Psoas muscle (tissue), 8 donors: ENCODE results near the gene RBM14. TPM values are rescaled to one million over a fixed set of nuclear protein-coding genes. Genes with fewer than 3 reads are reported as not detected.

Source experiments
- ATAC-seq, 4 donors: fragments of 200-7000 bp; cut with Tn5 transposase; one replicate each; pipeline ENCODE4 v1.9.1; 2020; ENCODE audit warnings: moderate library complexity in 3 of 4, mild to moderate bottlenecking in 2 of 4
- DNase-seq, 2 donors: peaks; one replicate each; pipeline ENCODE4 v3.0.0-alpha.2; 2020
- H3K27ac ChIP-seq: fragments of 200-600 bp; one replicate; pipeline ENCODE4 v1.8.0; 2022
- H3K27me3 ChIP-seq, 3 donors: fragments of 200-600 bp in 1 of 3; one replicate each; pipeline versions ENCODE4 v1.6.1 to v1.8.0; 2013 to 2022; ENCODE audit warnings: low read length in 2 of 3, mild to moderate bottlenecking in 2 of 3, moderate library complexity in 1 of 3; ENCODE audit not compliant: insufficient read depth in 3 of 3
- H3K36me3 ChIP-seq, 2 donors: fragments of 200-600 bp in 1 of 2; one replicate each; pipeline versions ENCODE4 v1.6.1 to v1.8.0; 2013 to 2022; ENCODE audit warnings: low read depth in 1 of 2, mild to moderate bottlenecking in 1 of 2, moderate library complexity in 1 of 2; ENCODE audit not compliant: insufficient read depth in 1 of 2
- H3K4me1 ChIP-seq: fragments of 200-600 bp; one replicate; pipeline ENCODE4 v1.8.0; 2022
- H3K4me3 ChIP-seq: fragments of 200-600 bp; one replicate; pipeline ENCODE4 v1.8.0; 2022; ENCODE audit warnings: mild to moderate bottlenecking
- H3K9me3 ChIP-seq: fragments of 200-600 bp; one replicate; pipeline ENCODE4 v1.8.0; 2022
- WGBS, 3 donors: extraction: QIAGEN DNeasy Blood & Tissue Kit; methylation state at CpG; one replicate each; pipeline versions ENCODE4 v1.1.6 to v1.1.7; 2013; 5-methylcytosine and 5-hydroxymethylcytosine counted together
- intact Hi-C, 2 donors: fragments of 100-400 bp; cut with DNase I; formaldehyde crosslinking; loops; one replicate each; pipeline versions ENCODE4 v1.11.0 to v1.14.2; 2022
- polyA plus RNA-seq, 3 donors: library from polyadenylated mRNA; stranded (reverse); fragments of 200-250 nt; gene quantifications; one replicate each; pipeline ENCODE4 v1.2.3, GENCODE V29; 2013
- total RNA-seq, 4 donors: library from RNA; stranded (reverse); fragmentation: NEBNext Ultra II Directional in 2 of 4; extraction: Animal tissue kit (Norgen Biotek cat#: 25700) in 2 of 4; gene quantifications; one replicate each; pipeline versions ENCODE4 v1.2.1 to v1.2.4, GENCODE V29; 2021 to 2023
- TF ChIP-seq, protein P1 (sequence below): fragments of 200-600 bp; IDR thresholded peaks from one replicate; pipeline ENCODE4 v1.8.0; 2022; ENCODE audit warnings: antibody characterized with exemption
- donor health status: healthy with polysubstance abuse.
- donor health status: DM: no; HTN: no; CAD: no; lungs with moderate emphysema.
- donor health status: Bipolar disorder and iron deficiency.
- donor health status: healthy.
- donor health status: DM: yes; HTN: yes; CAD: no.
- donor health status: DM: no; HTN: no; CAD: no.
- donor health status: DM: no; HTN: no; CAD: no.
- donor health status: DM: yes; HTN: yes; CAD: no.

RBM14 gene
- total and polyA plus RNA-seq, 7 donors, result 15.0 to 39.3 (median 22.6) TPM

DNA sequence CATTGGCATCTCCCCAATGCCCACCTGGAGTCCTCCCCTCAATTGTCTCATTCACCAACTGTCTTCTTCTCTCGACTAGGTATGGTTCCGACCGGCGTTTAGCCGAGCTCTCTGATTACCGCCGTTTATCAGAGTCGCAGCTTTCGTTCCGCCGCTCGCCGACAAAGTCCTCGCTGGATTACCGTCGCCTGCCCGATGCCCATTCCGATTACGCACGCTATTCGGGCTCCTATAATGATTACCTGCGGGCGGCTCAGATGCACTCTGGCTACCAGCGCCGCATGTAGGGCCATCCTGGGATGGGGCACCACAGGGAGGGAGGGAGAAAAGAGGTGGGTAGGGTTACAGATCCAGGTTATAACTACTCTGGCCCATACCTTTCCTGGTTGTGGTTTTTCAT is 10.0 kb downstream of the RBM14 start:
- Histone ChIP-seq H3K27me3 (no peaks in the 10 kb centered on the region), H3K9me3 (no peaks in the 10 kb centered on the region), H3K4me3 (no peak overlapping the region), H3K4me1 (peaks cover 22% of the 10 kb centered on the region), H3K27ac (no peak overlapping the region), H3K36me3 (peaks cover 8 to 90% of the 10 kb centered on the region in 2 donors)
- intact Hi-C loops, result no loop called here
- 95 to 96% (median 96%) methylated on average over 25 of the region's 25 CpGs for WGBS, 3 donors
- DNase-seq (no peak), ATAC-seq (no peak)
- TF ChIP-seq, protein P1, sequence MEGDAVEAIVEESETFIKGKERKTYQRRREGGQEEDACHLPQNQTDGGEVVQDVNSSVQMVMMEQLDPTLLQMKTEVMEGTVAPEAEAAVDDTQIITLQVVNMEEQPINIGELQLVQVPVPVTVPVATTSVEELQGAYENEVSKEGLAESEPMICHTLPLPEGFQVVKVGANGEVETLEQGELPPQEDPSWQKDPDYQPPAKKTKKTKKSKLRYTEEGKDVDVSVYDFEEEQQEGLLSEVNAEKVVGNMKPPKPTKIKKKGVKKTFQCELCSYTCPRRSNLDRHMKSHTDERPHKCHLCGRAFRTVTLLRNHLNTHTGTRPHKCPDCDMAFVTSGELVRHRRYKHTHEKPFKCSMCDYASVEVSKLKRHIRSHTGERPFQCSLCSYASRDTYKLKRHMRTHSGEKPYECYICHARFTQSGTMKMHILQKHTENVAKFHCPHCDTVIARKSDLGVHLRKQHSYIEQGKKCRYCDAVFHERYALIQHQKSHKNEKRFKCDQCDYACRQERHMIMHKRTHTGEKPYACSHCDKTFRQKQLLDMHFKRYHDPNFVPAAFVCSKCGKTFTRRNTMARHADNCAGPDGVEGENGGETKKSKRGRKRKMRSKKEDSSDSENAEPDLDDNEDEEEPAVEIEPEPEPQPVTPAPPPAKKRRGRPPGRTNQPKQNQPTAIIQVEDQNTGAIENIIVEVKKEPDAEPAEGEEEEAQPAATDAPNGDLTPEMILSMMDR, result no peak

DNA sequence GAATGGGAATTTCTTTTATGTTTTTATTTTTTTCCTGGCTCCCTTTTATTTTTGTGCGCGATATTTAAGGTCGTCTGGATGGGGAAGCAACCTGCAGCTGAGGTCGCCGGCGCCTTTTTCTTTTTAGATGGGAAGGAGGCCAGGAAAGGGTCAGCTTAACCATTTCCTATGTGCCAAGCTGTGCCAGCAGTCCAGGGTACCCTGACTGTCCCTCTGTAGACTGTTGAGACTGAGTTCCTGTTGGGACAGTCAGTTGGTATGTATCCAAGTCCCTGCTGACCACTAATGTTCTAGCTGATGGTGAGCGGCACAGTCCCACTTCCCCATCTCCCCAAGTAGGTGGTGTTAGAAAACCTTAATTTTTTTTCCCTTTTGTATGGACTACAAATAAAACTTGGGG is 10.5 kb downstream of the RBM14 start:
- peaks cover 16% of the 10 kb centered on the region for H3K4me1 ChIP-seq
- no peak overlapping the region for H3K27ac ChIP-seq
- no peak overlapping the region for H3K4me3 ChIP-seq
- 80 to 91% (median 90%) methylated on average over 7 of the region's 7 CpGs for WGBS, 3 donors
- DNase-seq (no peak), ATAC-seq (no peak)
- TF ChIP-seq, protein P1, result no peak
- H3K36me3 ChIP-seq, result peaks cover 8 to 85% of the 10 kb centered on the region in 2 donors
- intact Hi-C loops, result no loop called here
- H3K27me3 ChIP-seq, result no peaks in the 10 kb centered on the region
- H3K9me3 ChIP-seq, result no peaks in the 10 kb centered on the region

DNA sequence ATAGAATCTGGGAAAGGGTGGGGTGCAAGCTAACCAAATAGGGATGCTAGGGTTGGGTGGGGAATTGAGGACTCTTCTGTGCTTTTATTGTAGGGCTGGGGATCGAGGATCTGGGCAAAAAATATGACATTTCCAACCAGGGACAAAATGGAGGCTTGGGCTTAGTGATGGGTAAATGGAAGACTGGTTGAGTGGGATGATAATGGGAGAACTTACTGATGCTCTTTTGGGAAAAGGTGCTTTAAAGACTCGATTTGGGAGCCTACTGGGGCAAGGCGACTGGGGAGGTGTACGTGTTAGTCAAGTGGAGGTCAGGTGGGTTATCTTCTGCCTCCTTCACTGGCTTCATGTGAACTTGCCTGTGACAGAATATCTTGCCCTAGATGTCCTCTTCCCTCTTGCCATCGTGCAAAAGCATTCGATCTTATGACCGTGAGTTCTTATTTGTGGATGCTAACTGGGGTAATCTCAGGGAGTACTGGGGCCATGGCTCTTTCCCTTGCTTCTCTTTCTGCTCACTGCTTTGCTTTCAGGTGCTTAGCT is 11.7 kb downstream of the RBM14 start:
- peaks cover 8 to 77% of the 10 kb centered on the region in 2 donors for H3K36me3 ChIP-seq
- no peak overlapping the region for H3K27ac ChIP-seq
- intact Hi-C loops, result no loop called here
- ATAC-seq, result no peak
- TF ChIP-seq, protein P1, result no peak
- H3K4me3 ChIP-seq, result no peak overlapping the region
- 87 to 91% (median 89%) methylated on average over 7 of the region's 7 CpGs for WGBS, 3 donors
- H3K4me1 ChIP-seq, result peaks cover 8% of the 10 kb centered on the region
- no peaks in the 10 kb centered on the region for H3K9me3 ChIP-seq
- no peak for DNase-seq
- no peaks in the 10 kb centered on the region for H3K27me3 ChIP-seq

DNA sequence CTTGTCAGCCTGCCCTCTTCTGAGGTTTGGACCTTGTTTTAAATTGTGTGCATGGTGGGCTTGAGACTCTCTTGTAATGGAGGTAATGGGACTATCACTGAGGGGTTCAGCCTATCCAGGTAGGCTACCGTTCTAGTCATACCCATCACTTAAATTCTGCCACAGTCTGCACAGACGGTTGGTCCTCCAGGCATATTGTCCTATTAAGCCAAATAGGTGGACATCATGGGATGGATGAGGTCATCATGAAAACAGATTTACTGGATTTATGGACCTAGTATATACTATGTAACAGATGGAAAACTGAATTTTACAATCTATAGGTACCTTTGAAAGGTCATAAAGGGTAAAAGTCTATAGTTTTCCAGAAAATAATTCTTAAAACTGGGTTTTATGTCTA is 12.9 kb downstream of the RBM14 start:
- H3K9me3 ChIP-seq, result no peaks in the 10 kb centered on the region
- no peaks in the 10 kb centered on the region for H3K27me3 ChIP-seq
- ATAC-seq, result no peak
- TF ChIP-seq, protein P1, result no peak
- WGBS, 3 donors, result 77 to 91% (median 88%) methylated on average over 2 of the region's 2 CpGs
- intact Hi-C loops, result no loop called here
- peaks cover 4% of the 10 kb centered on the region for H3K4me1 ChIP-seq
- H3K36me3 ChIP-seq, result peaks cover 8 to 72% of the 10 kb centered on the region in 2 donors
- no peak overlapping the region for H3K4me3 ChIP-seq
- DNase-seq, result no peak
- no peak overlapping the region for H3K27ac ChIP-seq

DNA sequence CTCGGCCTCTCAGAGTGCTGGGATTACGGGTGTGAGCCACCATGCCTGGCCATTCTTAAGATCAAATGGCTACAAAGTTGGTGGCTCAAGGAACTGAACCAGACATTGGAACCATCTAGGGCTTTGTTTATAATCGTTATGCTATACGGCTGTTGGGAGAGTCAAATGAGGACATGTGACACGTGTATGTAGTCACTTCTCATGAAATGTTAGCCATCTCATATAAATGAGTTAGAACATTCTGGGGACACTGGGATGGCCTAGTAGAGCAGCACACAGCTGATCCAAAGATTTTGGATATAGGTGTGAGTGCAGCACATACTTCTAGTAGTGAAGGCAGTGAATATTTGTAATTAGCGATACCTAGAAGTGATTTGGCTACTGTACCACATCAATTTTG is 15.5 kb downstream of the RBM14 start:
- H3K4me1 ChIP-seq, result peaks cover 8% of the 10 kb centered on the region
- no peak overlapping the region for H3K27ac ChIP-seq
- H3K9me3 ChIP-seq, result no peaks in the 10 kb centered on the region
- intact Hi-C loops, result loop anchor here in 1 of 2 donors (1.0 kb wide), 1 partner anchor 10 kb away; no protein-coding TSS in a partner anchor
- ATAC-seq (peak in 2 of 4 donors; percentile 51), DNase-seq (no peak)
- no peaks in the 10 kb centered on the region for H3K27me3 ChIP-seq
- H3K4me3 ChIP-seq, result no peak overlapping the region
- WGBS, 3 donors, result 60 to 76% (median 62%) methylated on average over 6 of the region's 6 CpGs
- TF ChIP-seq, protein P1, result no peak
- H3K36me3 ChIP-seq, result peaks cover 8 to 52% of the 10 kb centered on the region in 2 donors
